T-helper 1 cell treated with Interleukin-12 subunit alpha and Interleukin-12 subunit beta and Interleukin-4 antibody, amounts not matched to agents 30 μg/mL and 1 μg/mL, for 36 hours (primary cell): Measurements from ENCODE around the gene SIM1.

ENCODE experiments used
- H3K27ac Mint-ChIP-seq: one replicate; pipeline ENCODE4 v1.8.0; 2021; ENCODE audit warnings: mild to moderate bottlenecking, mixed read lengths
- H3K27me3 Mint-ChIP-seq: one replicate; pipeline ENCODE4 v1.8.0; 2021; ENCODE audit warnings: low read depth, mixed read lengths
- H3K36me3 Mint-ChIP-seq: one replicate; pipeline ENCODE4 v1.8.0; 2021; ENCODE audit warnings: low read depth, mixed read lengths
- H3K4me1 Mint-ChIP-seq: one replicate; pipeline ENCODE4 v1.8.0; 2021; ENCODE audit warnings: low read depth, mixed read lengths
- H3K4me3 Mint-ChIP-seq: one replicate; pipeline ENCODE4 v1.8.0; 2021; ENCODE audit warnings: mild to moderate bottlenecking, moderate library complexity, mixed read lengths
- H3K9me3 Mint-ChIP-seq: one replicate; pipeline ENCODE4 v1.8.0; 2021; ENCODE audit warnings: mixed read lengths

SIM1 gene

GRCh38 chr6:100464903-100465700 is at the start of gene SIM1:
TSS of gene SIM1 (minus strand) at chr6:100464921. CDS start at chr6:100463468, 1,453 bp downstream.
- peaks cover 17% of the 10 kb centered on the region for H3K36me3 Mint-ChIP-seq
- peaks cover 30% of the 10 kb centered on the region for H3K4me1 Mint-ChIP-seq
- peak within 1 kb of the TSS; percentile 74 for H3K27ac Mint-ChIP-seq
- H3K27me3 Mint-ChIP-seq = peaks cover 93% of the 10 kb centered on the region
- H3K9me3 Mint-ChIP-seq = peaks cover 22% of the 10 kb centered on the region
- H3K4me3 Mint-ChIP-seq = no peak within 1 kb of the TSS

GRCh38 chr6:100512203-100512862 is 47.6 kb upstream of the SIM1 start:
- no peak overlapping the region for H3K4me3 Mint-ChIP-seq
- no peaks in the 10 kb centered on the region for H3K27me3 Mint-ChIP-seq
- no peak overlapping the region for H3K27ac Mint-ChIP-seq
- H3K4me1 Mint-ChIP-seq = peaks cover 2% of the 10 kb centered on the region
- H3K36me3 Mint-ChIP-seq = peaks cover 34% of the 10 kb centered on the region
- H3K9me3 Mint-ChIP-seq = no peaks in the 10 kb centered on the region

GRCh38 chr6:100509101-100509500 is 44.4 kb upstream of the SIM1 start:
- no peaks in the 10 kb centered on the region for H3K27me3 Mint-ChIP-seq
- no peak overlapping the region for H3K4me3 Mint-ChIP-seq
- H3K4me1 Mint-ChIP-seq = peaks cover 2% of the 10 kb centered on the region
- peaks cover 28% of the 10 kb centered on the region for H3K36me3 Mint-ChIP-seq
- no peaks in the 10 kb centered on the region for H3K9me3 Mint-ChIP-seq
- H3K27ac Mint-ChIP-seq = no peak overlapping the region

- Mint-ChIP-seq H3K27me3 (peaks cover 4% of the 10 kb centered on the region), H3K9me3 (no peaks in the 10 kb centered on the region)
Observed at GRCh38 chr6:100506651-100507050, 41.9 kb upstream of the SIM1 start.

GRCh38 chr6:100504786-100505737 is 40.3 kb upstream of the SIM1 start:
- no peaks in the 10 kb centered on the region for H3K9me3 Mint-ChIP-seq
- no peak overlapping the region for H3K4me3 Mint-ChIP-seq
- H3K36me3 Mint-ChIP-seq = peaks cover 9% of the 10 kb centered on the region
- H3K27me3 Mint-ChIP-seq = peaks cover 6% of the 10 kb centered on the region
- H3K27ac Mint-ChIP-seq = no peak overlapping the region
- H3K4me1 Mint-ChIP-seq = peaks cover 1% of the 10 kb centered on the region

More at GRCh38 chr6:100506651-100507050, 41.9 kb upstream of the SIM1 start:
- Mint-ChIP-seq H3K4me3 (no peak overlapping the region), H3K36me3 (peaks cover 16% of the 10 kb centered on the region), H3K27ac (no peak overlapping the region), H3K4me1 (peaks cover 4% of the 10 kb centered on the region)

- peaks cover 5% of the 10 kb centered on the region for H3K9me3 Mint-ChIP-seq
Observed at GRCh38 chr6:100503043-100503705, 38.5 kb upstream of the SIM1 start.

GRCh38 chr6:100493206-100493888 is 28.6 kb upstream of the SIM1 start:
- Mint-ChIP-seq H3K36me3 (no peaks in the 10 kb centered on the region), H3K9me3 (no peaks in the 10 kb centered on the region), H3K27me3 (peaks cover 35% of the 10 kb centered on the region), H3K4me3 (no peak overlapping the region), H3K4me1 (no peaks in the 10 kb centered on the region), H3K27ac (no peak overlapping the region)

More at GRCh38 chr6:100503043-100503705, 38.5 kb upstream of the SIM1 start:
- peaks cover 13% of the 10 kb centered on the region for H3K27me3 Mint-ChIP-seq
- no peak overlapping the region for H3K4me3 Mint-ChIP-seq
- H3K36me3 Mint-ChIP-seq = peaks cover 4% of the 10 kb centered on the region
- peaks cover 1% of the 10 kb centered on the region for H3K4me1 Mint-ChIP-seq
- H3K27ac Mint-ChIP-seq = no peak overlapping the region

GRCh38 chr6:100491952-100492670 is 27.4 kb upstream of the SIM1 start:
- no peaks in the 10 kb centered on the region for H3K9me3 Mint-ChIP-seq
- peaks cover 35% of the 10 kb centered on the region for H3K27me3 Mint-ChIP-seq
- no peak overlapping the region for H3K4me3 Mint-ChIP-seq
- no peak overlapping the region for H3K27ac Mint-ChIP-seq
- no peaks in the 10 kb centered on the region for H3K4me1 Mint-ChIP-seq
- H3K36me3 Mint-ChIP-seq = no peaks in the 10 kb centered on the region

GRCh38 chr6:100490065-100490464 is 25.3 kb upstream of the SIM1 start:
- Mint-ChIP-seq H3K36me3 (no peaks in the 10 kb centered on the region), H3K4me1 (no peaks in the 10 kb centered on the region), H3K4me3 (no peak overlapping the region), H3K27ac (no peak overlapping the region), H3K27me3 (peaks cover 39% of the 10 kb centered on the region), H3K9me3 (no peaks in the 10 kb centered on the region)

GRCh38 chr6:100488244-100488643 is 23.5 kb upstream of the SIM1 start:
- no peaks in the 10 kb centered on the region for H3K4me1 Mint-ChIP-seq
- H3K36me3 Mint-ChIP-seq = no peaks in the 10 kb centered on the region
- no peak overlapping the region for H3K4me3 Mint-ChIP-seq
- no peak overlapping the region for H3K27ac Mint-ChIP-seq
- no peaks in the 10 kb centered on the region for H3K9me3 Mint-ChIP-seq
- H3K27me3 Mint-ChIP-seq = peaks cover 29% of the 10 kb centered on the region

GRCh38 chr6:100487638-100488037 is 22.9 kb upstream of the SIM1 start:
- Mint-ChIP-seq H3K9me3 (no peaks in the 10 kb centered on the region), H3K4me1 (no peaks in the 10 kb centered on the region)

GRCh38 chr6:100485268-100485667 is 20.5 kb upstream of the SIM1 start:
- no peak overlapping the region for H3K27ac Mint-ChIP-seq
- H3K4me1 Mint-ChIP-seq = no peaks in the 10 kb centered on the region
- H3K36me3 Mint-ChIP-seq = no peaks in the 10 kb centered on the region
- H3K9me3 Mint-ChIP-seq = no peaks in the 10 kb centered on the region
- H3K4me3 Mint-ChIP-seq = no peak overlapping the region
- H3K27me3 Mint-ChIP-seq = peaks cover 15% of the 10 kb centered on the region

More at GRCh38 chr6:100487638-100488037, 22.9 kb upstream of the SIM1 start:
- no peaks in the 10 kb centered on the region for H3K36me3 Mint-ChIP-seq
- H3K27me3 Mint-ChIP-seq = peaks cover 23% of the 10 kb centered on the region
- H3K4me3 Mint-ChIP-seq = no peak overlapping the region
- no peak overlapping the region for H3K27ac Mint-ChIP-seq

- peaks cover 13% of the 10 kb centered on the region for H3K27me3 Mint-ChIP-seq
- H3K27ac Mint-ChIP-seq = no peak overlapping the region
- no peaks in the 10 kb centered on the region for H3K4me1 Mint-ChIP-seq
- H3K9me3 Mint-ChIP-seq = no peaks in the 10 kb centered on the region
- H3K4me3 Mint-ChIP-seq = no peak overlapping the region
- no peaks in the 10 kb centered on the region for H3K36me3 Mint-ChIP-seq
Observed at GRCh38 chr6:100484474-100484873, 19.8 kb upstream of the SIM1 start.
